Activated CD4-positive, alpha-beta memory T cell treated with anti-CD3 and anti-CD28 coated beads for 36 hours (primary cell): ENCODE measurements around the gene ZNF169. TPM values are rescaled to one million over a fixed set of nuclear protein-coding genes. Genes with fewer than 3 reads are reported as not detected.
"Not testable (repeated sequence)": the region's sequence is repeated elsewhere in the genome, so short reads cannot be mapped to it uniquely, and the experiment has no call there.

Experiments used
- CTCF ChIA-PET: fragments of 350-600 bp; sonication (Branson Sonifier 250); formaldehyde crosslinking; loops from one replicate; lab custom pipeline; 2021; ENCODE audit warnings: antibody characterized with exemption, inconsistent platforms; lab: Charles Lee
- POLR2A ChIA-PET: fragments of 350-600 bp; sonication (Branson Sonifier 250); formaldehyde crosslinking; loops from one replicate; lab custom pipeline; 2021; ENCODE audit warnings: antibody characterized with exemption; lab: Charles Lee
- DNase-seq: peaks from one replicate; pipeline ENCODE4 v3.0.0-alpha.2; 2020
- H3K27ac Mint-ChIP-seq: one replicate; pipeline ENCODE4 v1.8.0; 2021; ENCODE audit warnings: mixed read lengths
- H3K27me3 Mint-ChIP-seq: one replicate; pipeline ENCODE4 v1.8.0; 2021; ENCODE audit warnings: mixed read lengths
- H3K36me3 Mint-ChIP-seq: one replicate; pipeline ENCODE4 v1.8.0; 2021; ENCODE audit warnings: mixed read lengths
- H3K4me1 Mint-ChIP-seq: one replicate; pipeline ENCODE4 v1.8.0; 2021; ENCODE audit warnings: low read depth, mixed read lengths
- H3K4me3 Mint-ChIP-seq: one replicate; pipeline ENCODE4 v1.8.0; 2021; ENCODE audit warnings: mild to moderate bottlenecking, mixed read lengths
- H3K9me3 Mint-ChIP-seq: one replicate; pipeline ENCODE4 v1.8.0; 2021; ENCODE audit warnings: mixed read lengths
- intact Hi-C: fragments of 100-400 bp; cut with micrococcal nuclease; formaldehyde crosslinking; loops from one replicate; pipeline ENCODE4 v1.15.1; 2023
- total RNA-seq, 2 experiments: library from RNA; stranded (reverse); gene quantifications; one replicate each; pipeline ENCODE4 v1.2.3, GENCODE V29; 2021

ZNF169 gene
- total RNA-seq, 2 experiments from 2014 or later, result 5.7 to 6.0 TPM

- H3K4me3 Mint-ChIP-seq, POLR2A ChIA-PET, CTCF ChIA-PET: not testable (repeated sequence)
Observed at GRCh38 chr9:94328544-94328943, 69.4 kb downstream of the ZNF169 start, which contains the start of gene NUTM2F. NUTM2F (minus strand) TSS chr9:94328644; CDS start chr9:94328623, 21 bp downstream.

DNA sequence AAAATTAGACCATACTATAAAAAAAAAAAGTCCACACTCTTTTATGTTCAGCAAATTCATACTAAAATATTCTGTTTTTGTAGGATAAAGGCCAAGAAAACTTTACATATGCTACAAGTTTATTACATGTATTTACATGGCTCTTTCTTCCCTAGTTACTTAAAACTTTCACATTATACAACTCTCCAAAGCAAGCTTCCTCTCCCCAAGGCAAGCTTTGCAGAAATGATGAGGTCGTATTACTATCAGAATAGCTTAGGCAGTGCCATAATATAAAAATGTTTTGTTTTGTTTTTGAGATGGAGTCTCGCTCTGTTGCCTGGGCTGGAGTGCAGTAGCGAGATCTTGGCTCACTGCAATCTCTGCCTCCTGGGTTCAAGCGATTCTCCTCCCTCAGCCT is 77.3 kb downstream of the ZNF169 start:
- H3K9me3 Mint-ChIP-seq, H3K36me3 Mint-ChIP-seq, H3K4me3 Mint-ChIP-seq, H3K27ac Mint-ChIP-seq, DNase-seq, H3K27me3 Mint-ChIP-seq, POLR2A ChIA-PET, CTCF ChIA-PET, H3K4me1 Mint-ChIP-seq, intact Hi-C loops: not testable (repeated sequence)

More at GRCh38 chr9:94328544-94328943, 69.4 kb downstream of the ZNF169 start, which contains the start of gene NUTM2F:
- H3K27ac Mint-ChIP-seq, H3K36me3 Mint-ChIP-seq, DNase-seq, H3K27me3 Mint-ChIP-seq, intact Hi-C loops, H3K9me3 Mint-ChIP-seq, H3K4me1 Mint-ChIP-seq: not testable (repeated sequence)

DNA sequence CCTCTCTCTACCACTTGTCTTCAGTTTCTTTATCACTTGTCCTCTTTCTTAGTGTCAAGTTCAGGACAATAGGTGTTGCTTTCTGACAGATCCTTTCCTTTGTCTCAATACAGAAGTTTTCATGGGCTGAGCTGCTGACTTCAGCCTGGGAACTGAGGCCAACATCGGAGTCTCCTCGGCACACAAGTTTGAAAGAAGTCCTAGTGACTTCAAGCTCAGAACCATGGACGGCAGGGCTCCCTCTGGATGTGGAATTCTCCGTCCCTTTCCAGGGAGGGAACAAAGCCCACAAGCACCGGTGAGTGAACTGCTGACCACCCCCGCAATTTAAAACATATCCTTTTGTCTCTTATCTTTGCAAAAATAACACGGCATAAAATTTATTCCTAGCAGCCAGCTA is 79.6 kb downstream of the ZNF169 start:
- DNase-seq, intact Hi-C loops, H3K4me3 Mint-ChIP-seq, H3K9me3 Mint-ChIP-seq, H3K4me1 Mint-ChIP-seq, CTCF ChIA-PET, H3K27ac Mint-ChIP-seq, H3K36me3 Mint-ChIP-seq, POLR2A ChIA-PET, H3K27me3 Mint-ChIP-seq: not testable (repeated sequence)

- H3K27ac Mint-ChIP-seq, CTCF ChIA-PET, H3K27me3 Mint-ChIP-seq, H3K4me1 Mint-ChIP-seq, intact Hi-C loops, H3K4me3 Mint-ChIP-seq, DNase-seq, H3K36me3 Mint-ChIP-seq, H3K9me3 Mint-ChIP-seq, POLR2A ChIA-PET: not testable (repeated sequence)
Observed at GRCh38 chr9:94339657-94340056, 80.6 kb downstream of the ZNF169 start.

DNA sequence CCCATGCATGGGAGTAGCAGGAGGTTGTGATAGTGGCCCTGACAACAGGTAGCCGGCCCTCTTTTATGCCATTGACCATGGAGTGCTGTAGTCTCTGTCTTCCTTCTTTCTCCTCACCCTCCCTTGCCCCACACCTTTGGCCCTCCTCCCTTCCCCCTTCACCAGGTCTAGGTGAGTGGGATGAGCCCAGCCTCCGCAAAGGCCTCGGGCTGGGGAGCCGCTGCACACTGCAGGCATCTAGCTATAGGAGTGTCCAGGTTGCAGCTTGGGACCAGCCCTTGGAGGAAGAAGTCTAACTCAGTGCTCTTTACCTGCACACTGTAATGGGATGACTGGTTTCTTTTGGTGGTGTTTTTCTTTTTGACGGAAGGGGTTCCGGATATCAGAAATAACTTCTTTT is 81.7 kb downstream of the ZNF169 start:
- H3K9me3 Mint-ChIP-seq, POLR2A ChIA-PET, CTCF ChIA-PET, H3K4me3 Mint-ChIP-seq, H3K27me3 Mint-ChIP-seq, H3K36me3 Mint-ChIP-seq, intact Hi-C loops, DNase-seq, H3K27ac Mint-ChIP-seq, H3K4me1 Mint-ChIP-seq: not testable (repeated sequence)

- H3K27ac Mint-ChIP-seq, H3K9me3 Mint-ChIP-seq, POLR2A ChIA-PET, intact Hi-C loops, CTCF ChIA-PET, H3K36me3 Mint-ChIP-seq, H3K27me3 Mint-ChIP-seq, DNase-seq, H3K4me1 Mint-ChIP-seq, H3K4me3 Mint-ChIP-seq: not testable (repeated sequence)
Observed at GRCh38 chr9:94341703-94342102, 82.6 kb downstream of the ZNF169 start.

GRCh38 chr9:94347451-94347850 is 88.4 kb downstream of the ZNF169 start:
- H3K36me3 Mint-ChIP-seq, CTCF ChIA-PET, DNase-seq, H3K9me3 Mint-ChIP-seq, intact Hi-C loops, H3K4me1 Mint-ChIP-seq, H3K27me3 Mint-ChIP-seq, POLR2A ChIA-PET, H3K4me3 Mint-ChIP-seq: not testable (repeated sequence)
- peak overlapping the region; percentile 23 for H3K27ac Mint-ChIP-seq

GRCh38 chr9:94348754-94349153 is 89.7 kb downstream of the ZNF169 start:
- intact Hi-C loops, POLR2A ChIA-PET, H3K27me3 Mint-ChIP-seq, CTCF ChIA-PET, H3K36me3 Mint-ChIP-seq, H3K4me1 Mint-ChIP-seq, DNase-seq, H3K9me3 Mint-ChIP-seq, H3K27ac Mint-ChIP-seq, H3K4me3 Mint-ChIP-seq: not testable (repeated sequence)

Other genes with a start within 250 kb of the ZNF169 start
- gene PTPDC1, start 174.8 kb upstream of the ZNF169 start, total RNA-seq, result 1 to 10 TPM; 4.2 to 4.4 TPM
- gene NUTM2F, start 69.3 kb downstream of the ZNF169 start, total RNA-seq, result not detected